Prostate gland (tissue), 2 donors: Measurements from ENCODE around the gene LRRC74A.

Experiments used
- POLR2A ChIP-seq: fragments of 450-650 bp; IDR thresholded peaks from one replicate; pipeline ENCODE4 v1.6.1; 2016; ENCODE audit warnings: antibody characterized with exemption, mild to moderate bottlenecking
- TF ChIP-seq, protein P1 (sequence below), 4 experiments: fragments of 200-600 bp in 2 of 4; fragments of 450-650 bp in 2 of 4; sonication (generic) in 2 of 4; IDR thresholded peaks; 1 replicate in 3 of 4; 2 replicates in 1 of 4; pipeline ENCODE4 v1.5.1; 2016 to 2019; ENCODE audit warnings: antibody characterized with exemption in 4 of 4, mild to moderate bottlenecking in 2 of 4, moderate library complexity in 2 of 4

DNA sequence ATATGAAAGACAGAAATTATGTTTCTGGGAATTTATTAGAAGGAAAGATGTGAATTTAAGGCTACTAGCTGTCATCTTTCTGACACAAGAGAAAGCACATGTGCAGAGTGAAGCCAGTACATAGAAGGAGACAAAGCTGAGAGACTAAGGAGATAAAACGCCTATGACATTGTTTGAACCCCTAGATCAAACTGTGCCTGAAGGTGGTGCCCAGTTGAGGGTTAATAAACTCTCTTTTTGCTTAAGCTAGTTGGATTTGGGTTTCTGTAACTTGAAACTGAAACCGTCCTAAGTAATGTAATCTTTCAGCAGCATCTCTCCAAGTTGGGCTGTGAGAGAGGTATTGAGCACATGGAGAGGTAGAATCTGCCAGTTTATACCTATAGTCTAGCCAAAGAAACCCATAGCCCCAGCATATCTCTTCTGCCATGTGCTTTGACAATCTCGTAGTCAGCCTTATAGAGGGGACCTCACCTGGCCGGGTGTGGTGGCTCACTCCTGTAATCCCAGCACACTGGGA lies 84.2 kb downstream of the LRRC74A start:
- TF ChIP-seq, protein P1, sequence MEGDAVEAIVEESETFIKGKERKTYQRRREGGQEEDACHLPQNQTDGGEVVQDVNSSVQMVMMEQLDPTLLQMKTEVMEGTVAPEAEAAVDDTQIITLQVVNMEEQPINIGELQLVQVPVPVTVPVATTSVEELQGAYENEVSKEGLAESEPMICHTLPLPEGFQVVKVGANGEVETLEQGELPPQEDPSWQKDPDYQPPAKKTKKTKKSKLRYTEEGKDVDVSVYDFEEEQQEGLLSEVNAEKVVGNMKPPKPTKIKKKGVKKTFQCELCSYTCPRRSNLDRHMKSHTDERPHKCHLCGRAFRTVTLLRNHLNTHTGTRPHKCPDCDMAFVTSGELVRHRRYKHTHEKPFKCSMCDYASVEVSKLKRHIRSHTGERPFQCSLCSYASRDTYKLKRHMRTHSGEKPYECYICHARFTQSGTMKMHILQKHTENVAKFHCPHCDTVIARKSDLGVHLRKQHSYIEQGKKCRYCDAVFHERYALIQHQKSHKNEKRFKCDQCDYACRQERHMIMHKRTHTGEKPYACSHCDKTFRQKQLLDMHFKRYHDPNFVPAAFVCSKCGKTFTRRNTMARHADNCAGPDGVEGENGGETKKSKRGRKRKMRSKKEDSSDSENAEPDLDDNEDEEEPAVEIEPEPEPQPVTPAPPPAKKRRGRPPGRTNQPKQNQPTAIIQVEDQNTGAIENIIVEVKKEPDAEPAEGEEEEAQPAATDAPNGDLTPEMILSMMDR (IDR thresholded peaks at IDR 0.05) = no peak
- TF ChIP-seq POLR2A = no peak
